GM23248 (cell line): Measurements from ENCODE around the gene WDR27.

ENCODE experiments used
- EZH2 ChIP-seq: fragments of 200-600 bp; sonication (generic); IDR thresholded peaks from 2 replicates; pipeline ENCODE4 v1.6.1; 2018; ENCODE audit warnings: antibody characterized with exemption, mild to moderate bottlenecking; ENCODE audit not compliant: insufficient read depth, poor library complexity, severe bottlenecking
- EZH2phosphoT487 ChIP-seq: fragments of 200-600 bp; sonication (generic); IDR thresholded peaks from 2 replicates; pipeline ENCODE4 v1.6.1; 2018; ENCODE audit warnings: antibody characterized with exemption, moderate library complexity, mild to moderate bottlenecking, low read depth; ENCODE audit not compliant: insufficient read depth

DNA sequence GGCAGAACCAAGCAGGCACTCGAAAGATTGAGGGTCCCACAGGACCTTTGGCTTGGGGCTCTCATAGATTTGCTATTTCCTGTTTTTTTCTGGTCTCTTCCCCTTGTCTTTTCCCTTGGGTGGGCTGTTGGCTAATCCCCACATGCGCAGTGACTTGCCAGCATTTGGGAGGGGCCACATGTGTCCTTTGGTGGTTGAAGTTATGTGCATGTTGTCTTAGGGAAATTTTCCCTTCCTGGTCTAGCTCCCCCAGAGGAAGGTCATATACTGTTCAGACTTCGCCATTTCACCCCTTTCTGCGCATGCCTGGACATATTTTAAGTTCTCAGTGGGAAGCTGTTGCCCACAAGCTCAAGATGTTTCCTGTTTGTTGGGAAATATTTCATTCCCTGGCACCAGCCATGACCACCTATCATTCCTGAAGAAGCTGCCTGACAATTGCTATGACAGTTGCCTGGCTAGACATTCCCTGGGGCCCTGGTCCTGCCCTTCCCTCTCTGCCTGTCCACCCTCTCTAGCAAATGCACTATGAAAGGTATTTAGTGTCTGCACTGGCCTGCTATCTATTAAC lies 292.0 kb downstream of the WDR27 start:
- TF ChIP-seq EZH2 (no peak), EZH2phosphoT487 (no peak)
